GM12891 (cell line): Measurements from ENCODE around the gene CLDN11.

ENCODE experiments used
- PAX5 ChIP-seq: IDR thresholded peaks from 2 replicates; pipeline ENCODE4 v1.6.1; 2011; ENCODE audit warnings: low read length, moderate library complexity, mild to moderate bottlenecking; ENCODE audit not compliant: insufficient read depth, severe bottlenecking
- POLR2A ChIP-seq: IDR thresholded peaks from 2 replicates; pipeline ENCODE4 v1.6.1; 2011; ENCODE audit warnings: low read depth, low read length, control low read depth
- POLR2AphosphoS5 ChIP-seq: IDR thresholded peaks from 2 replicates; pipeline ENCODE4 v1.6.1; 2011; ENCODE audit warnings: low read depth, low read length, control low read depth
- POU2F2 ChIP-seq: IDR thresholded peaks from 2 replicates; pipeline ENCODE4 v1.6.1; 2011; ENCODE audit warnings: low read depth, mild to moderate bottlenecking, control low read depth, low read length, moderate library complexity
- SPI1 ChIP-seq: IDR thresholded peaks from 2 replicates; pipeline ENCODE4 v1.6.1; 2011; ENCODE audit warnings: low read depth, low read length, control low read depth
- TAF1 ChIP-seq: IDR thresholded peaks from 2 replicates; pipeline ENCODE4 v1.6.1; 2011; ENCODE audit warnings: low read depth, low read length, control low read depth

DNA sequence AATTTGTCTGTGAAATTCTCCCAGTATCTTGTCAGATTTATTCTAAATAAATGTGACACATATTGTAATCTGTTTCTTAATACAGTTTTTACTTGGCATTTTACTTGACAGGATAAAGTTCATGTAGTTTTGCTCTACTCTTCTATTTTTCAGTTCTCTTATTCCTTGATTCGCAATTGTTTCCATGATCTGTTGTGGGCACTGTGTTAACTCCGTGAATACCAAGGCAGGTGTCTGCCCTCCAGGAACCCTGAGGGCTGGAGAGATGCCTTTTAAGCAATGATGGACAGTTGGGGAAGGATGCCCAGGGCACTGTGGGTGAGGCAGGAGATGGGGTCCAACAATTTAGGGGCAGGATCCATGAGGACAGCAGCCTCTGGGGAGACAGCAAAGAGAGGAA is 3.1 kb downstream of the CLDN11 start:
- no peak for TF ChIP-seq SPI1
- TF ChIP-seq POLR2AphosphoS5, result no peak
- no peak for TF ChIP-seq POLR2A
- TF ChIP-seq TAF1, result no peak
- no peak for TF ChIP-seq PAX5
- no peak for TF ChIP-seq POU2F2
